Frontal cortex (tissue), 4 donors: Measurements from ENCODE around the gene AMPD2. TPM values are rescaled to one million over a fixed set of nuclear protein-coding genes. Genes with fewer than 3 reads are reported as not detected.

Source experiments
- DNase-seq, 2 donors: peaks; one replicate each; pipeline ENCODE4 v3.0.0; 2012; ENCODE audit warnings: low spot score in 2 of 2
- FAIRE-seq: peaks from 2 replicates; lab custom pipeline; 2012; peaks lifted over from hg19 to GRCh38; lab: Jason Lieb, UNC
- total RNA-seq: library from RNA; depleted of rRNA; stranded (reverse); fragments of >200 nt; gene quantifications from one replicate; pipeline ENCODE4 v1.2.3, GENCODE V29; 2014
- donor health status: control.
- donor health status: control.
- donor health status: control.

AMPD2 gene
- 51.0 TPM for total RNA-seq

- FAIRE-seq (no peak), DNase-seq (peak in 1 of 2 donors; percentile 76)
Observed at GRCh38 chr1:109619576-109620400, at the start of gene AMPD2, which contains the start of gene GNAT2. AMPD2 (plus strand) TSS chr1:109619837; CDS start chr1:109621176, 1,339 bp downstream. GNAT2 (minus strand) TSS chr1:109619616; CDS start chr1:109612870, 6,746 bp downstream.

- no peak for DNase-seq
Observed at GRCh38 chr1:109570414-109570813, 49.2 kb upstream of the AMPD2 start.

DNA sequence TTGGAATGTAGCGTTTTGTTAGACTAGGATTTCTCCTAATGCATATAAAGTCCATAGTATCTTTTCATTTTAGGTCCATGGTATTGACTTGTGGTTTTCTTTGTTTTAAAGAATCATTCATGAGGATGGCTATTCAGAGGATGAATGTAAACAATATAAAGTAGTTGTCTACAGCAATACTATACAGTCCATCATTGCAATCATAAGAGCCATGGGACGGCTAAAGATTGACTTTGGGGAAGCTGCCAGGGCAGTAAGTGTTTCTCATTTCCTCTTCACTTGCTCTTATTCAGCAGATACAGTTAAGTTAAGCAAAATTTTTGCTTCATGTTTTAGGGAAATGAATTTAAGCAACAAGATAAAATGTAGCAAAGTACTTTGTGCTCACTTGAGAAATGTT lies 45.9 kb upstream of the AMPD2 start:
- no peak for FAIRE-seq
- no peak for DNase-seq

More at GRCh38 chr1:109570414-109570813, 49.2 kb upstream of the AMPD2 start:
- FAIRE-seq: no peak

- FAIRE-seq: no peak
- no peak for DNase-seq
Observed at GRCh38 chr1:109578947-109579443, 40.6 kb upstream of the AMPD2 start.

- no peak for DNase-seq
- FAIRE-seq: no peak
Observed at GRCh38 chr1:109579491-109579890, 40.1 kb upstream of the AMPD2 start.

DNA sequence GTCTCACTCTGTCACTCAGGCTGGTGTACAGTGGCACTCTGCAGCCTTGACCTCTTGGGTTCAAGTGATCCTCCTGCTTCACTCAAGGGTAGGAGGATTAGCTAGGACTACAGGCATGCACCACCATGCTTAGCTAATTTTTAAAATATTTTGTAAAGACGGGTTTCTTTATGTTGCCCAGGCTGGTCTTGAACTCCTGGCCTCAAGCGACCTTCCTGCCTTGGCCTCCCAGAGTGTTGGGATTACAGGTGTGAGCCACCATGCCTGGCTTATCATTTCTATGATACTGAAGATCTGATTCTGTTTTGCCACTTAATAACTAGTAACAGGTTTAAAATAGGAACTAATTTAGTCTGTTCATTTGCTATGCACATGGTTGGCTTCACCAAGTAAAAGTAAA lies 37.6 kb upstream of the AMPD2 start:
- no peak for FAIRE-seq
- no peak for DNase-seq

DNA sequence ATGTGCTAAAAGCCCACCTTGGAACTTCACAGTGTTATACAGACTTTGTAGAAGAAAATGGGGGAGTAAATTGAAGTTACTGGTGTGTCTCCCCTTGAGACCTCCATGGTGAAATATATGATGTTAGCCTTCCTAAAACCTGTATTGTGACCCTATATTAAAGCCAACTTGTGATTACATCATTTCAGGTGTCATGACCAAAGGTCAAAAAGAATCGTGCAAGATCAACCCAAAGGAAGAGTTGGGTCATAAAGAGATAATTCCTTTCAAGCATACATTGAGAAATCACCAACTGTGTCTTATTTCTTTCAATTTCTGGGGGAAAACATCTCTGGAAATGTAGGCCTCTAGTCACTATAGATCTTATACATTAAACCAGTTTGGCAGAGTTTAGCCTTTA lies 34.9 kb upstream of the AMPD2 start:
- no peak for DNase-seq
- no peak for FAIRE-seq

- no peak for FAIRE-seq
- DNase-seq: no peak
Observed at GRCh38 chr1:109586055-109586454, 33.6 kb upstream of the AMPD2 start.

DNA sequence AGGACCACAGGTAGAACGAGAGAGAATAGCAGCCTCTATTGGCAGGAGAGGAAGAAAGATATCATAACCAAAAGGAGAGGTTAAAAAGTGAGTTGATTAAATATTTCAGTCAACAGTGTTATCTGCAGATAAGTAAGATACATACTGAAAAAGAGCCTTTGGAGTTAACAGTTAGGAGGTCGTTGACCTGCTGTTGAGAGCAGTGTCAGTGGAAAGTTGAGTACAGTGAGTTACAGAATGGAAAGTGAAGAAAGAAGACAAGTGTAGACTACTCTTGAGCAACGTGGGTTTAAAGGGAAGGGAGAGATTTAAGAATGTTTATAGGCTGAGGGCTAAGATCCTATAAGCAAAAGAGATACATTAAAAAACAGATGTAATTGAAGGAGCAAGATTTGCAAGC lies 30.5 kb upstream of the AMPD2 start:
- FAIRE-seq (no peak), DNase-seq (no peak)

DNA sequence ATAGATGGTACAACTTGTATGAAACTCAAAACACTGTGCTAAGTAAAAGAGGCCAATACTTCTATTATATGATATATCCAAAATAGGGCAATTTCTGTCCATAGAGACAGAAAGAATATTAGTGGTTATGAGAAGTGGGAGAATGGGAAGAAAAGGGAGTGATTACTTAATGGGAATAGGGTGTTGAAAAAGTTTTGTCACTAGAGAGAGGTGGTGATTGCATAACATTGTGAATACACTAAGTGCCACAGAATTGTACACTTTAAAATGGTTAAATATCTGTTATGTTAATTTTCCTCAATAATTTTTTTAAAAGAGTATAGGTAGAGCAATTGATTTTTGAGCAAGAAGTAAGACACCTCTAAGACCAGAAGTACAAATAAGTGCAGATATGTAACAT lies 30.0 kb upstream of the AMPD2 start:
- FAIRE-seq: no peak
- no peak for DNase-seq

GRCh38 chr1:109592916-109593315 lies 26.7 kb upstream of the AMPD2 start:
- no peak for FAIRE-seq
- no peak for DNase-seq

GRCh38 chr1:109595531-109595930 lies 24.1 kb upstream of the AMPD2 start:
- FAIRE-seq (no peak), DNase-seq (no peak)

DNA sequence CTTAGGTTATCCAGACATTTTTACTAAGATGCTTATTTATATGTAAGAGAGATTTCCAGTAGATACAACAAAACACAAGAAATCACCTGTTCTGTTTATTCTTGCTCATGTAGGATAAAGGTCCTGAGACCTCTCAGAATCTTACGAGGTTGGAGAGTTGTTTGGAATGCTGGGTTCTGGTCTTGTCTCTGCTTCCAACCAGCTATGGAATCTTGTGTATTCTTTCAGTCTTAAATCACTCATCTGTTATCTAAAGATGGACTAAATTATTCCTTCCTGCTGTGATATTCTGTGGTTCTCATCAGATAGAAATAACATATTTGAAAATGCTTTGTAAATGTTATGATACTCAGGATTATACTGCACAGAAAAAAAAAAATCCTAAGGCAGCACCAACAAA lies 21.5 kb upstream of the AMPD2 start:
- no peak for DNase-seq
- no peak for FAIRE-seq

- no peak for DNase-seq
- FAIRE-seq: no peak
Observed at GRCh38 chr1:109598655-109599054, 21.0 kb upstream of the AMPD2 start.

DNA sequence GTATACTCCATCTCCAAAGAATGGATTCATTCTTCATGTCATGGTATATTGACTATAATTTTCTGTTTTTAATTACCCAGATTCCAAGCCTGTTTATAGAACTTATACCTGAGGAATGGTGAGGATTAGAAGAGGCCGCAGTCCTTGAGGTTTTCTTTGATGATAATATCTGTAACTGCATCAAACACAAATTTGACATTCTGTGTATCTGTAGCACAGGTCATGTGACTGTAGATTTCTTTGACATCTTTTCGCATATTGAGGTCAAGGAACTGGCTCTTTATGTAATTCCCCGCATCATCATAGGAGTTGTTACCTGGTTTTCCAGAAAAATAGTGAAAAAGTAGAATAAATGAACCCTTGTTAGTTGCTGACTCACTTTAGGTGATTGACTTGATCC lies 16.4 kb upstream of the AMPD2 start:
- FAIRE-seq: no peak

GRCh38 chr1:109605381-109605780 lies 14.3 kb upstream of the AMPD2 start:
- DNase-seq: no peak
- FAIRE-seq: no peak

More for the DNA sequence above, 16.4 kb upstream of the AMPD2 start:
- no peak for DNase-seq

- FAIRE-seq: no peak
- DNase-seq: no peak
Observed at GRCh38 chr1:109609881-109610280, 9.8 kb upstream of the AMPD2 start.

GRCh38 chr1:109610609-109611307 lies 8.9 kb upstream of the AMPD2 start:
- DNase-seq (no peak), FAIRE-seq (no peak)

- DNase-seq (no peak), FAIRE-seq (no peak)
Observed at GRCh38 chr1:109611308-109611990, 8.2 kb upstream of the AMPD2 start.

GRCh38 chr1:109613361-109614147 lies 6.1 kb upstream of the AMPD2 start:
- no peak for FAIRE-seq
- no peak for DNase-seq
